HG02759 (cell line): Measurements from ENCODE around the gene RPP14.

Source experiments
- ATAC-seq: cut with Tn5 transposase; IDR thresholded peaks from one replicate; pipeline ENCODE4 v1.9.1; 2021; ENCODE audit warnings: mild to moderate bottlenecking, moderate library complexity; ENCODE audit not compliant: unreplicated experiment

RPP14 gene

GRCh38 chr3:58353722-58354553 is 47.9 kb downstream of the RPP14 start:
- ATAC-seq = no peak

GRCh38 chr3:58355179-58355578 is 49.1 kb downstream of the RPP14 start:
- ATAC-seq = no peak

- ATAC-seq = no peak
Measured at GRCh38 chr3:58356054-58356453, 50.0 kb downstream of the RPP14 start.

GRCh38 chr3:58357402-58357801 is 51.4 kb downstream of the RPP14 start:
- ATAC-seq = no peak

GRCh38 chr3:58358092-58358491 is 52.0 kb downstream of the RPP14 start:
- ATAC-seq = no peak

GRCh38 chr3:58358808-58359207 is 52.8 kb downstream of the RPP14 start:
- no peak for ATAC-seq

GRCh38 chr3:58359621-58360020 is 53.6 kb downstream of the RPP14 start:
- ATAC-seq = no peak

GRCh38 chr3:58361866-58362265 is 55.8 kb downstream of the RPP14 start:
- ATAC-seq = no peak

- no peak for ATAC-seq
Measured at GRCh38 chr3:58366699-58367098, 60.7 kb downstream of the RPP14 start.

- ATAC-seq = no peak
Measured at GRCh38 chr3:58369038-58369437, 63.0 kb downstream of the RPP14 start.
